Superior temporal gyrus (tissue), 1 donor: Measurements from ENCODE around the gene ITM2C.

Experiments used
- DNase-seq: peaks from one replicate; pipeline ENCODE4 v3.0.0-alpha.2; 2016; ENCODE audit errors: extremely low spot score

ITM2C gene

GRCh38 chr2:230908092-230908594 lies 43.4 kb downstream of the ITM2C start:
- DNase-seq: no peak

- no peak for DNase-seq
Observed at GRCh38 chr2:230908595-230909191, 44.0 kb downstream of the ITM2C start.

- no peak for DNase-seq
Observed at GRCh38 chr2:230909841-230910545, 45.3 kb downstream of the ITM2C start.

- DNase-seq: no peak
Observed at GRCh38 chr2:230910546-230911177, 45.9 kb downstream of the ITM2C start.

GRCh38 chr2:230912046-230912445 lies 47.3 kb downstream of the ITM2C start:
- DNase-seq: no peak

GRCh38 chr2:230912724-230913123 lies 48.0 kb downstream of the ITM2C start:
- DNase-seq: no peak

GRCh38 chr2:230913406-230914143 lies 48.8 kb downstream of the ITM2C start:
- peak; percentile 62 for DNase-seq

- DNase-seq: no peak
Observed at GRCh38 chr2:230914886-230915285, 50.1 kb downstream of the ITM2C start.

- DNase-seq: no peak
Observed at GRCh38 chr2:230915319-230915718, 50.6 kb downstream of the ITM2C start.

GRCh38 chr2:230916218-230916617 lies 51.5 kb downstream of the ITM2C start:
- DNase-seq: no peak

GRCh38 chr2:230919240-230919639 lies 54.5 kb downstream of the ITM2C start:
- no peak for DNase-seq

- DNase-seq: no peak
Observed at GRCh38 chr2:230919681-230920080, 54.9 kb downstream of the ITM2C start.

- DNase-seq: no peak
Observed at GRCh38 chr2:230920167-230920566, 55.4 kb downstream of the ITM2C start.

GRCh38 chr2:230921806-230922595 lies 57.3 kb downstream of the ITM2C start:
- DNase-seq: no peak

- no peak for DNase-seq
Observed at GRCh38 chr2:230922951-230923717, 58.4 kb downstream of the ITM2C start.

GRCh38 chr2:230924092-230924469 lies 59.3 kb downstream of the ITM2C start:
- DNase-seq: no peak

- DNase-seq: no peak
Observed at GRCh38 chr2:230924470-230925341, 60.0 kb downstream of the ITM2C start, which contains the start of gene GPR55. GPR55 (minus strand) TSS chr2:230925242; CDS start chr2:230910962, 14,280 bp downstream.

GRCh38 chr2:230925443-230925878 lies 60.7 kb downstream of the ITM2C start:
- DNase-seq: no peak
